D721Med (cell line): ENCODE results near the gene OOSP3.
"Not testable (repeated sequence)": the region's sequence is repeated elsewhere in the genome, so short reads cannot be mapped to it uniquely, and the experiment has no call there.

ENCODE experiments used
- DNase-seq: peaks from one replicate; pipeline ENCODE4 v3.0.0; 2011; ENCODE audit warnings: low spot score; ENCODE audit not compliant: insufficient read length
- FAIRE-seq: peaks from 2 replicates; lab custom pipeline; 2011; peaks lifted over from hg19 to GRCh38; lab: Jason Lieb, UNC
- CTCF ChIP-seq: IDR thresholded peaks from 2 replicates; pipeline ENCODE4 v1.5.1; 2012; ENCODE audit warnings: mild to moderate bottlenecking, control low read depth; ENCODE audit not compliant: insufficient read depth; ENCODE audit errors: missing control alignments

Gene OOSP3

GRCh38 chr11:59846556-59846955 is 32.0 kb upstream of the OOSP3 start:
- no peak for TF ChIP-seq CTCF
- no peak for DNase-seq
- FAIRE-seq, result no peak

- no peak for TF ChIP-seq CTCF
- DNase-seq (no peak), FAIRE-seq (no peak)
Observed at GRCh38 chr11:59847626-59848025, 31.0 kb upstream of the OOSP3 start.

GRCh38 chr11:59848439-59848838 is 30.1 kb upstream of the OOSP3 start:
- not testable (repeated sequence) for DNase-seq, FAIRE-seq

- DNase-seq, result no peak
- TF ChIP-seq CTCF, result no peak
- FAIRE-seq, result no peak
Observed at GRCh38 chr11:59849129-59849528, 29.5 kb upstream of the OOSP3 start.

DNA sequence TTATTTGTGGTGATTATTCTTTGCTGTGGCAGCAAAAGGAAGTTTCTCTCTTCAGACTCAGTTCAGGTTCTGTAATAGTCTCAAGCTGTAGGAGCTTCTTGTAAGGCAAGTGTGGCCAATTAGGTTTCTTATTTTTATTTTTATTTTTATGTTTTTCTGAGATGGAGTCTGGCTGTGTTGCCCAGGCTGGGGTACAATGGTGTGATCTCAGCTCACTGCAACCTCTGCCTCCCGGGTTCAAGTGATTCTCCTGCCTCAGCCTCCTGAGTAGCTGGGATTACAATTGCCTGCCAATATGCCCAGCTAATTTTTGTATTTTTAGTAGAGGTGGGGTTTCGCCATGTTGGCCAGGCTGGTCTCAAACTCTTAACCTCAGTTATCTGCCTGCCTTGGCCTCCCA is 29.0 kb upstream of the OOSP3 start:
- DNase-seq, FAIRE-seq: not testable (repeated sequence)

- not testable (repeated sequence) for FAIRE-seq, DNase-seq
Observed at GRCh38 chr11:59851416-59851815, 27.2 kb upstream of the OOSP3 start.

DNA sequence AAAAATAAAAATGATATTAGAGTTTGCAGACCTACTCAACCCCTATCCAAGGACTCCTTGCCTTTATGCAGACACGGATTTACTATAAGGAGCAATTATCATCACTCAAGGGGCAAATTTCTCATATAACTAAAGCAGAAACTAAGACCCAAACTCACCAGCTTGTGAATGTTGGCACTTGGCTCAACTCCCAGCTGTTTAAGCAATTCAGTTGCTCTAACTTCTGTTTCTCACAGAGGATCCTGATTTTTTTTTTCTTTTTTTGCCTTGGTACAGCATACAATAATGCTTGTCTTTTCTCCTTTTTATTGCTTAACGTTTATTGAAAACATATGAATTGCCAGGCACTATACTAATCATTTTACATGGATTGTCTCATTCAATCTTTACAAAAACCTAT is 23.7 kb upstream of the OOSP3 start:
- no peak for FAIRE-seq
- no peak for DNase-seq

GRCh38 chr11:59857439-59858434 is 20.8 kb upstream of the OOSP3 start:
- no peak for FAIRE-seq
- no peak for DNase-seq
- TF ChIP-seq CTCF, result no peak

More for the DNA sequence above, 23.7 kb upstream of the OOSP3 start:
- no peak for TF ChIP-seq CTCF

- no peak for TF ChIP-seq CTCF
- no peak for FAIRE-seq
- DNase-seq, result no peak
Observed at GRCh38 chr11:59859673-59860072, 18.9 kb upstream of the OOSP3 start.
